GF-D8 (cell line): ENCODE results near the gene STK32C.

Source experiments
- DNase-seq: peaks from one replicate; lab custom pipeline; 2025; lab: John Stamatoyannopoulos, UW

The STK32C gene

DNA sequence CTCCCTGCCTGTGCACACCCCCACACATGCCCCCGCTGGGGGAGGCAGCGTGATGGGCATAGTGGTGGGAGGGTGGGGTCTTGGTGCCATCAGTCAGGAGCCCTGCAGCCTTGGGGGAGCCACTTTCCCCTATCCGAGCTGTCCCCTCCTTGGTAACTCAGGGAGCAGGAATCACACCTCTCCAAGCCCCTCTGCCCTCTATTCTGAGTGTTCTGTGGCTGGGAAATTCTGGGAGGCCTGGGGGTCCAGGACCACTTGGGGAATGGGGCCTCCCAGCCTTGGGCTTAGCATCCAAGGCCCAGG, 109.7 kb downstream of the STK32C start:
- DNase-seq, result no peak

- no peak for DNase-seq
Measured at GRCh38 chr10:132197271-132198067, 110.3 kb downstream of the STK32C start.

DNA sequence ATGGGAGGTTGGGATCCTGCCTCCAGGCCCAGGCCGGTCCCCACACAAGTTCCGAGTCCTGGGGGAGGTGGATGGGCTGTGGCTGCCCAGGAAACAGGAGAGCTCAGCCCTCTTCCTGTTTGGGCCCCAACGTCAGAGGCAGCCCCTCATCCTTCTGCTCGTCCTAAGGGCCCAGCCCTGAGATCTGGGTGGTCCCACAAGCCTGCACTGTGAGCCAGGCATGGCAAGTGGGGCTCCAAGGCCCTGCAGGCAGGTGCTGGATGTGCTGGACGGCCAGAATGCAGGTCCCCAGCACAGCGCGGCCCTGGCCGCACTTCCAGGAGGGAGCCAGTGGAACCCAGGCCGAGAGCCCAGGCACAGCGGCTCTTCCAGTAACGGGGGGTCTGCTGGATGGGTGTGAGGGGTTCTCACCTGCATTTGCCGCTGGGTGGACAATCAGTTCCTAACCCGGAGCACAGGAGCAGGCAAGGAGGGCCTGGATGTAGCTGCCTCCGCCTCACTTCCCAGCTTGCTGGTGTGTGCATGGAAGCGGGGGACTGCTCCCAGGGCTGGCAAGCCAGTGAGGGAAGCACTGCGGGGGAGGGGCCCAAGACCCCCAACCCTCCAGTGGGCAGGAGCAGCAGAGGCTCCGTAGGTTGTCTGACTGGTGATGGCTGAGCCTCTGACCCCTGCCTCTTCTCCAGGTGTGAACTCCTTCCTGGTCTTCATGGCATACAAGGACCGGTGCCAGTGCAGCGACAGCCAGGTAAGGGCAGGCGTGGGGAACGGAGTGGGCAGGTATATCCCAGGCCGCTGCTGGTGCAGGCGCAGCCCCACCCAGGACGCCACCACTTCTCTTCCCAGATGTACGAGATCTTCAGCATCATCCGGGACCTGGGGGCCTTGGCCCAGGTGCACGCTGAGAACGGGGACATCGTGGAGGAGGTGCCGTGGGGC, 111.3 kb downstream of the STK32C start:
- DNase-seq, result no peak

DNA sequence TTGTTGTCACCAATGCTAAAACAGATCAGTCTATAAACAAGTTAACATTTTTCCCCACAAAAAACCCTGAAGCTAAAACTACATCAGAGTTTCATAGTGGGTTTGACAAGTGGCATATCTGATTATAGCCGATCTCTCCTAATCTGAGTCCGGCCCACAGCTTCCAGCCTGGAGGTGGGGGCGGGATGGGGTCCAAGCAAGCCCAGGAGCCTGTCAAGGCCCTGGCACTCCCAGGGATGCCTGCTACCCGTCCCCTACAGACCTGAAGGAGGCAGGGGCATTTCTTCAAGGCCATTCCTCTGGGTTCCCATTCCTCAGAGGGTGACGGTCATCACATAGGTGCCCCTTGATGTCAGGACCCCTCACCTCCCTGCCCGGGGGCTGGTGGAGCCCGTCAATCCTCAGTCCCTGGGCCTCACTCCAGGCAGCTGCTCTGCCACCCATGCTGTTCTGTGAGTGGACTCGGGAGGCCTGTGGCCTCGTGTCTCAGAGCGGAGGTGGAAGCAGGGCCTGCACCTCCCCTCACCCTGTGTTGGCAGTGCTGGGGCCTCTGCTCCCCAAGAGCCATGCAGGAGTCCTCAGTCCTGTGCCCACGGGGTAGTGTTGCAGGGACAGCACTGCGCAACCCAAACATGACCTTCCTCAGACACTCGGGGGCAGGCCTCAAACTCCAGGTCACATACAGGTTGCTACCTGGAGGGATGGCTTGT, 112.2 kb downstream of the STK32C start:
- no peak for DNase-seq

DNA sequence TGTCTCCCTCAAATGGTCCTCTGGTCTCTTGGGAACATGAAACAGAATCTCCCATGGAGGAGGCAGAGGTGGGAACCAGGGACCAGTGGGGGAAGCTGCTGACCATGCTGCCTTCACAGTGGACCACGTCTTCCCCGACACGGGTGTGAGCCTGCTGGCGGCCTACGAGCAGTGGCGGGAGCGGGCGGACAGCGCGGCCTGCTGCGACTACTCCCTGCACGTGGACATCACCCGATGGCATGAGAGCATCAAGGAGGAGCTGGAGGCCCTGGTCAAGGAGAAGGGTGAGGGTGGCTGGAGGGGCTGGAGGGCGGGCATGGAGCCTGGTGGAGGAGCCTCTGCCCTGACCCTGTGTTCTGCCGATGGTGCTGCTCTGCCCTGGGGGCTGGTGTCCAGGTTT, 113.0 kb downstream of the STK32C start:
- no peak for DNase-seq

DNA sequence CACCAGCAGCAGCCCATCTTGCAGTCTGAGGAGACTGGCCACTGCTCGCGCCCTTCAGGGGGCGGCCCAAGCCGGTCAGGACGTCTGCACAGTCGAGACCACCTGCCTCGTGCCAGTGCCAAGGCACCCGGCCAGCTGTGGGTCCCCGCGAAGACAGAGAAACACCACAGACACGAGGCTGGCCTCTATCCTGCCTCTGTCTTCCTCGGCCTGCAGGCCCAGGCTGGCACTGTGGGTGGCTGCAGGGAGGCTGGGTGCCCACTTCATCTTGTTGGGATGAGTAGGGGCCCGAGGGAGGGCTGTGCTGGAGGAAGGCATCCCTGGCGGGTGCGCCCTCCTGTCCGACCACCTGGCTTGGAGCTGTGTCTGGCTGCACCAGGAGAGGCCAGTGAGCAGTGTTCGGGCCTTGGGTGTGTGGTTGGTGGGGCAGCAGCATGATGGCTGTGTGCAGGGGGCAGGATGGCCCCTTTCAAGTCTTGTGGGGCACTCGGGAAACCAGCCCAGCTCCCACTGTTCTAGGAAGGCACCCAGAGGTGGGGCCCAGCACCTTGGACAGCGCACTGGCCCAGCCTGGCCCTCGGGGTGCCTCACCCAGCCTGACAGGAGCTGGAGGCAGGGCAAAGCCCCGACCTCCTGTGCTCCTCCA, 113.7 kb downstream of the STK32C start:
- no peak for DNase-seq

GRCh38 chr10:132192991-132193665, 114.6 kb downstream of the STK32C start:
- DNase-seq, result no peak

GRCh38 chr10:132192076-132192975, 115.4 kb downstream of the STK32C start:
- no peak for DNase-seq

DNA sequence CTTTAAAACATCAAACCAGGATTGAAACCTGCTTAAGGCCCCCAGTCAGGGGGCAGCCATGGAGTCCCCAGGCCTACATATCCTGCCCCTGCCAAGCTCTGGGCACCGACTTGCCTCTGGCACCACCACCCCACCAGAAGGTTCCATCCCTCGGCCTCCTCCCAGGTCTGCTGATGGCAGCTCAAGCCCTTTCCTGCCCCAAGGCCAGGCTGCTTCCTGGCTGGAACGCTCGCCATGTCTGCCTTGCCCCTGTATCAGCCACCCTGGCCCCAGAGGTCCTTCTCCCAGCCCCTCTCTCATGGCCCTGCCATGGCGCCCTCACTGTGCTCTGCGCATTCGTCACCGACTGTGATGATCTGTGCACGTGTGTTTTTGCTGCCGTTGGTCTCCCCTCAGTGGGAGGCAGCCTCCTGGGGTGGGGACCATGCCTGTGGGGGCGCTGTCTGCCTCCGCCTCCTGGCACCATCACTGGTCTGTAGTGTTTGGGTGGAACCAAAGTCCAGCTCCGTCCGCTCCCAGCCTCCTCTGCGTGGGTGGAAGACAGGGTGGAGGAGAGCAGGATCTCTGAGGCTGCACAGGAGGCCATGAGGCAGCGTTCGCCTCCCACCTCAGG, 117.8 kb downstream of the STK32C start:
- no peak for DNase-seq

- no peak for DNase-seq
Measured at GRCh38 chr10:132189016-132189415, 118.7 kb downstream of the STK32C start.

DNA sequence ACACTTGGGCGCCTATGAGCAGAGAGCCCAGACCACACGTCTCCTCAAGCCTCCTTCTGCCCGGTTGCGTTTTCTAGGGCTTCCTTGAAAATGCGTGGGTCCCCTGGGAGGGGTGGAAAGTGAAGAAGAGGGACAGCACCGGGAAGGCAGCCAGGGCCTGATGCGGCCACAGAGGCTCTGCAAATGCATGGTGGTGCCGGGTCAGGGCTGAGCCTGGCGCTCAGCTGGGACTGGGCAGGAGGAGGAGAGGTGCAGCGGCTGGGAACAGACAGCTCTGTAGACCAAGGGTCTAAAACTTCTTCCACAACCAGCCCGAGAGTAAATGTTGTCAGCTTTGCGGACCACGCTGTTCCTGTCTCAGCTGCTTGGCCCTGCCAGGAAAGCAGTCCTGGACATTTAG, 119.4 kb downstream of the STK32C start:
- DNase-seq, result no peak

DNA sequence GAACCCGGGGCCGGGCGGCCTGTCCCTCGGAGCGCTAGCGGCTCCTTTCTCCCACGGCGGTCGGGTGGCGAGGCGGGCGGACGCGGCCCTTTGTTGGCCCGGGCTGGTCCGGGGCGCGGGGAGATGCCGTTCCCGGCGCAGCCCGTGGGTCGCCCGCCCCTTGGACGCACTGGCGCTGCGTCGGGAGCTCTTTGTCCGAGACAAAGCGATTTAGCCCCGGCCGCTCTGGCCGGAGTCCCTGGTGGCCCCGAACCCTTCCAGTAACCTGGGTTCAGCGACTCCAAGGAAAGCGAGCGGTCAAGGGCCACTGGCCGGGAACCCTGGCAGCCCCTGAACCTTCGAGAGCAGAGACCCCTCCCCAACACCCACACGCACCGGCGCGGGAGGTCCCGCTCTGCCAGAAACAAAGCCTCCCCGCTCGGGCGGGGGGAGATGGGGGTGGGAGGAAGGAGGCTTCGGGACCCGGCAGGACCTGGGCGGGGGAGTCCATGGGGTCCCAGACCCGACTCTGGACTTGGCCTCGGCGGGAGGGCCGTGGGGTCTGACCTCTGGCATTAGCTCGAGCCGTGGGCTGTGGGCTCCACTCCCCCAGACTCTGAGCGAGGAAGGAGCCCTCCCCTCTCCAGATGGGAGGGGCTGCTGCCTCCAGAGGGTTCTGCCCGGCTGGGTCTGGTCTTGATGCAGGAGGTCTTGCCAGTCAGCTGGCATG, 120.2 kb downstream of the STK32C start:
- DNase-seq, result no peak

GRCh38 chr10:132186488-132187429, 121.0 kb downstream of the STK32C start, which contains the start of gene DPYSL4:
Gene DPYSL4 (plus strand): TSS chr10:132186948. CDS start chr10:132187064, 116 bp downstream.
- DNase-seq, result no peak

DNA sequence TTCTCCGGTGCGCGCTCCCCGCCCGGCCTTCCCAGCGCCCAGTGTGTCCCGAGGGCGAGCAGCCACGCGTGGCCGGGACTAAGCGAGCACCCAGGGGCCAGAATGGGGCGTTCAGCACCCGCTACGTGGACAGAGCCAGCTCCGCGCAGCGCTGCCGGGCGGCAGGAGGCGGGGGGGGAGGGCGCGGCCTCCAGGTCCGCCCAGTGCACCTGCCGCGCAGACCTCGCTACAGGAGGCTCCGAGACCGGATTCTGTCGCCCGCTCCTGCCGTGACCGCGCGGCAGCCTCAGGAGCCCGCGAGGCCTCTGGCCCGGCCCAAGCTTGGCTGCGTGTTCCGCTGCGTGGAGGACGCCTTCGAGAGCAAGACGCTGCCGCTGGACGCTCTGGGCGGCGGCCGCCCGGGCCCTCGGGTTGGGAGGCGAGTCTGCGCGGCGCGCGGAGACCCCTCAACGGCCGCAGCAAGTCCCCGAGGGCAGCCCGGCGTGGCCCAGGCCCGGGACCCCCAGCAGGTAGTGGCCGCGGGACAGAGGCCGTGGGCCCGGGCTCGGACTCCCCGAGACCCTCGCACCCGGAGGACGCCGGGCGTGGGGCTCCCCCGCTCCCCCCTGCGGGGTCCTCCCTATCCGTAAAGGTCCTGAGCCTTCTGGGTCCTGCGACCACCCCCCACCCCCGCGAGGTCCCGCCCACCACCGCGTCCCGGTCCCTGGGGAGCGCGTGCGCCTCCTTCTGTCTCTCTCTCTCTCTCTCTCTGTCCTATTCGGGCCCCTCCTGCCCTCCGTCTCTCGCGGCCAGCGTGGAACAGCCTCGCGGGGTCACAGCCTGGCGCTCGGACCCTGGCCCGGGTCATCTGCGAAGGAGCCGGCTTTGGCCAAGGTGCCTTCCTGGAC, 121.9 kb downstream of the STK32C start:
- DNase-seq, result no peak

- DNase-seq, result no peak
Measured at GRCh38 chr10:132184816-132185593, 122.7 kb downstream of the STK32C start.

GRCh38 chr10:132183046-132183445, 124.7 kb downstream of the STK32C start:
- no peak for DNase-seq
